GM23338 (cell line): ENCODE results near the gene DGLUCY. TPM values are rescaled to one million over a fixed set of nuclear protein-coding genes. Genes with fewer than 3 reads are reported as not detected.

Source experiments
- ATAC-seq: fragments of 200-7000 bp; cut with Tn5 transposase; 3 replicates; pipeline ENCODE4 v1.9.1; 2020
- DNase-seq: peaks from one replicate; pipeline ENCODE4 v3.0.0-alpha.2; 2015; ENCODE audit warnings: low spot score
- H2AFZ ChIP-seq: fragments of 200-600 bp; sonication (generic); 2 replicates; pipeline ENCODE4 v1.8.0; 2016; ENCODE audit warnings: antibody characterized with exemption, mild to moderate bottlenecking, moderate library complexity
- H3F3A ChIP-seq: fragments of 200-600 bp; sonication (generic); replicated peaks from 2 replicates; pipeline ENCODE4 v1.8.0; 2017; ENCODE audit warnings: antibody characterized with exemption, mixed run types, low read depth
- H3K27ac ChIP-seq: fragments of 200-600 bp; sonication (generic); 2 replicates; pipeline ENCODE4 v1.6.1; 2016; ENCODE audit warnings: low read depth
- H3K27me3 ChIP-seq: fragments of 200-600 bp; sonication (generic); 2 replicates; pipeline ENCODE4 v1.8.0; 2016; ENCODE audit warnings: mild to moderate bottlenecking, mixed run types, moderate library complexity; ENCODE audit not compliant: insufficient read depth
- H3K36me3 ChIP-seq: fragments of 200-600 bp; sonication (generic); 2 replicates; pipeline ENCODE4 v1.8.0; 2016; ENCODE audit warnings: mild to moderate bottlenecking; ENCODE audit not compliant: insufficient read depth
- H3K4me1 ChIP-seq: fragments of 200-600 bp; sonication (generic); 2 replicates; pipeline ENCODE4 v1.8.0; 2016; ENCODE audit warnings: mild to moderate bottlenecking, moderate library complexity; ENCODE audit not compliant: insufficient read depth
- H3K4me2 ChIP-seq: fragments of 200-600 bp; sonication (generic); 2 replicates; pipeline ENCODE4 v1.7.1; 2017; ENCODE audit warnings: mixed run types
- H3K4me3 ChIP-seq: fragments of 200-600 bp; sonication (generic); 2 replicates; pipeline ENCODE4 v1.6.1; 2016; ENCODE audit warnings: mixed run types
- H3K79me2 ChIP-seq: fragments of 200-600 bp; sonication (generic); replicated peaks from 2 replicates; pipeline ENCODE4 v1.8.0; 2017; ENCODE audit warnings: mild to moderate bottlenecking; ENCODE audit not compliant: insufficient read depth
- H3K9me2 ChIP-seq: fragments of 200-600 bp; sonication (generic); 2 replicates; pipeline ENCODE4 v1.8.0; 2017; ENCODE audit not compliant: insufficient read depth
- H4K20me1 ChIP-seq: fragments of 200-600 bp; sonication (generic); replicated peaks from 2 replicates; pipeline ENCODE4 v1.8.0; 2017; ENCODE audit warnings: mild to moderate bottlenecking; ENCODE audit not compliant: insufficient read depth
- H3K27ac Mint-ChIP-seq: 2 replicates; pipeline ENCODE4 v1.8.0; 2020; ENCODE audit warnings: inconsistent platforms, mild to moderate bottlenecking, moderate library complexity, mixed read lengths
- H3K27me3 Mint-ChIP-seq: 3 replicates; pipeline ENCODE4 v1.8.0; 2022; ENCODE audit warnings: low read depth, mild to moderate bottlenecking, moderate library complexity, mixed read lengths, inconsistent platforms; ENCODE audit not compliant: insufficient read depth, poor library complexity
- H3K36me3 Mint-ChIP-seq: 3 replicates; pipeline ENCODE4 v1.8.0; 2021; ENCODE audit warnings: low read depth, mild to moderate bottlenecking, inconsistent platforms, moderate library complexity, mixed read lengths
- H3K4me1 Mint-ChIP-seq: 3 replicates; pipeline ENCODE4 v1.8.0; 2020; ENCODE audit warnings: mild to moderate bottlenecking, inconsistent platforms, mixed read lengths
- H3K4me3 Mint-ChIP-seq: 3 replicates; pipeline ENCODE4 v1.8.0; 2021; ENCODE audit warnings: moderate library complexity, mild to moderate bottlenecking, inconsistent platforms, mixed read lengths
- H3K9me3 Mint-ChIP-seq: 3 replicates; pipeline ENCODE4 v1.8.0; 2020; ENCODE audit warnings: moderate library complexity, mild to moderate bottlenecking, inconsistent platforms, mixed read lengths
- CREB1 ChIP-seq: fragments of 250-450 bp; sonication (Bioruptor Pico); IDR thresholded peaks from 2 replicates; pipeline ENCODE4 v1.5.0; 2020; ENCODE audit warnings: low read depth, mild to moderate bottlenecking, moderate library complexity
- EZH2 ChIP-seq: fragments of 200-600 bp; sonication (generic); IDR thresholded peaks from one replicate; pipeline ENCODE4 v1.8.0; 2017; ENCODE audit warnings: antibody characterized with exemption, mild to moderate bottlenecking, low read depth; ENCODE audit not compliant: unreplicated experiment
- EZH2phosphoT487 ChIP-seq: fragments of 200-600 bp; sonication (generic); IDR thresholded peaks from one replicate; pipeline ENCODE4 v1.8.1; 2018; ENCODE audit warnings: antibody characterized with exemption; ENCODE audit not compliant: unreplicated experiment
- JUNB ChIP-seq: IDR thresholded peaks from one replicate; pipeline ENCODE4 v1.6.1; 2016; ENCODE audit warnings: antibody characterized with exemption; ENCODE audit not compliant: unreplicated experiment
- NANOG ChIP-seq: IDR thresholded peaks from 2 replicates; pipeline ENCODE4 v1.6.1; 2016; ENCODE audit warnings: antibody characterized with exemption, borderline replicate concordance
- POLR2AphosphoS5 ChIP-seq: IDR thresholded peaks from 2 replicates; pipeline ENCODE4 v1.6.1; 2016; ENCODE audit warnings: antibody characterized with exemption, low read depth
- STAT1 ChIP-seq: IDR thresholded peaks from one replicate; pipeline ENCODE4 v1.6.1; 2016; ENCODE audit warnings: antibody characterized with exemption; ENCODE audit not compliant: unreplicated experiment
- ZNF331 ChIP-seq: fragments of 250-450 bp; sonication (Bioruptor Pico); IDR thresholded peaks from 2 replicates; pipeline ENCODE4 v1.5.0; 2020; ENCODE audit warnings: low read depth, mild to moderate bottlenecking, moderate library complexity
- polyA plus RNA-seq: library from polyadenylated mRNA; unstranded; fragments of >200 nt; fragmentation: Nextera tagmentation; extraction: Ambion mirVana; gene quantifications from 2 replicates; pipeline ENCODE4 v1.2.1, GENCODE V29; 2016
- total RNA-seq: library from RNA; depleted of rRNA; stranded (reverse); fragments of >200 nt; shearing (Covaris generic); gene quantifications from 2 replicates; pipeline ENCODE4 v1.2.3, GENCODE V29; 2014
- TF ChIP-seq, protein P1 (sequence below): IDR thresholded peaks from one replicate; pipeline ENCODE4 v1.6.1; 2018; ENCODE audit warnings: antibody characterized with exemption; ENCODE audit not compliant: unreplicated experiment
- TF ChIP-seq, protein P2 (sequence below), 2 experiments: fragments of 200-600 bp in 1 of 2; sonication (generic) in 1 of 2; conservative IDR thresholded peaks; 2 replicates each; pipeline versions ENCODE4 v1.5.1 to v1.6.1; 2016 to 2017; ENCODE audit warnings: antibody characterized with exemption in 2 of 2, low read depth in 2 of 2, mild to moderate bottlenecking in 2 of 2, moderate library complexity in 1 of 2
- TF ChIP-seq, protein P3 (sequence below): IDR thresholded peaks from 2 replicates; pipeline ENCODE4 v1.6.1; 2016; ENCODE audit warnings: antibody characterized with exemption

DGLUCY gene
- total and polyA plus RNA-seq, 2 experiments from 2014 or later = 14.6 to 31.6 TPM

DNA sequence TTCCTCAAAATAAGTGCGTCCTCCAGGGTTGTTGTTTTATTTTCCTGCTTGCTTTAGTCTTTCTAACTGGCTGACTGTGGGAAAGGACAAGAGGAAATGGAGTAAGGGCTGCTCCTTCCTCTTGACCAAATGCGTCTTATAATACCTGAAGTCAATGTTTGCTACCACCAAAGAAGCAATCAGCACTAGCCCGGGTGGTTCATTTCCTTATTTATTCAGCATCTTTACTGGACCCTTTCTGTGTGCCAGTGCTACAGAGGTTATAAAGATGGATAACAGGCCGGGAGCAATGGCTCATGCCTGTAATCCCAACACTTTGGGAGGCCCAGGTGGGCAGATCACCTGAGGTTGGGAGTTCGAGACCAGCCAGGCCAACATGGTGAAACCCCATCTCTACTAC lies 38.3 kb upstream of the DGLUCY start:
- H4K20me1 ChIP-seq = no peaks in the 10 kb centered on the region
- H3K36me3 ChIP-seq = no peaks in the 10 kb centered on the region
- Mint-ChIP-seq H3K4me1 (peaks cover 4% of the 10 kb centered on the region), H3K27me3 (peaks cover 3% of the 10 kb centered on the region), H3K36me3 (no peaks in the 10 kb centered on the region), H3K9me3 (no peaks in the 10 kb centered on the region), H3K4me3 (no peak overlapping the region), H3K27ac (no peak overlapping the region)
- no peaks in the 10 kb centered on the region for H3K79me2 ChIP-seq
- no peaks in the 10 kb centered on the region for H3F3A ChIP-seq
- H3K4me1 ChIP-seq = no peaks in the 10 kb centered on the region
- H3K4me2 ChIP-seq = no peak overlapping the region
- DNase-seq (no peak), ATAC-seq (no peak)
- H3K4me3 ChIP-seq = no peak overlapping the region
- no peak overlapping the region for H3K27ac ChIP-seq
- no peaks in the 10 kb centered on the region for H3K9me2 ChIP-seq
- no peaks in the 10 kb centered on the region for H3K27me3 ChIP-seq
- TF ChIP-seq POLR2AphosphoS5 = no peak
- TF ChIP-seq, protein P1, sequence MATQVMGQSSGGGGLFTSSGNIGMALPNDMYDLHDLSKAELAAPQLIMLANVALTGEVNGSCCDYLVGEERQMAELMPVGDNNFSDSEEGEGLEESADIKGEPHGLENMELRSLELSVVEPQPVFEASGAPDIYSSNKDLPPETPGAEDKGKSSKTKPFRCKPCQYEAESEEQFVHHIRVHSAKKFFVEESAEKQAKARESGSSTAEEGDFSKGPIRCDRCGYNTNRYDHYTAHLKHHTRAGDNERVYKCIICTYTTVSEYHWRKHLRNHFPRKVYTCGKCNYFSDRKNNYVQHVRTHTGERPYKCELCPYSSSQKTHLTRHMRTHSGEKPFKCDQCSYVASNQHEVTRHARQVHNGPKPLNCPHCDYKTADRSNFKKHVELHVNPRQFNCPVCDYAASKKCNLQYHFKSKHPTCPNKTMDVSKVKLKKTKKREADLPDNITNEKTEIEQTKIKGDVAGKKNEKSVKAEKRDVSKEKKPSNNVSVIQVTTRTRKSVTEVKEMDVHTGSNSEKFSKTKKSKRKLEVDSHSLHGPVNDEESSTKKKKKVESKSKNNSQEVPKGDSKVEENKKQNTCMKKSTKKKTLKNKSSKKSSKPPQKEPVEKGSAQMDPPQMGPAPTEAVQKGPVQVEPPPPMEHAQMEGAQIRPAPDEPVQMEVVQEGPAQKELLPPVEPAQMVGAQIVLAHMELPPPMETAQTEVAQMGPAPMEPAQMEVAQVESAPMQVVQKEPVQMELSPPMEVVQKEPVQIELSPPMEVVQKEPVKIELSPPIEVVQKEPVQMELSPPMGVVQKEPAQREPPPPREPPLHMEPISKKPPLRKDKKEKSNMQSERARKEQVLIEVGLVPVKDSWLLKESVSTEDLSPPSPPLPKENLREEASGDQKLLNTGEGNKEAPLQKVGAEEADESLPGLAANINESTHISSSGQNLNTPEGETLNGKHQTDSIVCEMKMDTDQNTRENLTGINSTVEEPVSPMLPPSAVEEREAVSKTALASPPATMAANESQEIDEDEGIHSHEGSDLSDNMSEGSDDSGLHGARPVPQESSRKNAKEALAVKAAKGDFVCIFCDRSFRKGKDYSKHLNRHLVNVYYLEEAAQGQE = no peak
- no peak for TF ChIP-seq NANOG
- TF ChIP-seq, protein P2, sequence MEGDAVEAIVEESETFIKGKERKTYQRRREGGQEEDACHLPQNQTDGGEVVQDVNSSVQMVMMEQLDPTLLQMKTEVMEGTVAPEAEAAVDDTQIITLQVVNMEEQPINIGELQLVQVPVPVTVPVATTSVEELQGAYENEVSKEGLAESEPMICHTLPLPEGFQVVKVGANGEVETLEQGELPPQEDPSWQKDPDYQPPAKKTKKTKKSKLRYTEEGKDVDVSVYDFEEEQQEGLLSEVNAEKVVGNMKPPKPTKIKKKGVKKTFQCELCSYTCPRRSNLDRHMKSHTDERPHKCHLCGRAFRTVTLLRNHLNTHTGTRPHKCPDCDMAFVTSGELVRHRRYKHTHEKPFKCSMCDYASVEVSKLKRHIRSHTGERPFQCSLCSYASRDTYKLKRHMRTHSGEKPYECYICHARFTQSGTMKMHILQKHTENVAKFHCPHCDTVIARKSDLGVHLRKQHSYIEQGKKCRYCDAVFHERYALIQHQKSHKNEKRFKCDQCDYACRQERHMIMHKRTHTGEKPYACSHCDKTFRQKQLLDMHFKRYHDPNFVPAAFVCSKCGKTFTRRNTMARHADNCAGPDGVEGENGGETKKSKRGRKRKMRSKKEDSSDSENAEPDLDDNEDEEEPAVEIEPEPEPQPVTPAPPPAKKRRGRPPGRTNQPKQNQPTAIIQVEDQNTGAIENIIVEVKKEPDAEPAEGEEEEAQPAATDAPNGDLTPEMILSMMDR (conservative IDR thresholded peaks at IDR 0.05; ENCODE audit: low read depth in 2 of 2) = no peak
- no peak for TF ChIP-seq CREB1 (CRISPR knock-in tag)
- H2AFZ ChIP-seq = no peak overlapping the region

DNA sequence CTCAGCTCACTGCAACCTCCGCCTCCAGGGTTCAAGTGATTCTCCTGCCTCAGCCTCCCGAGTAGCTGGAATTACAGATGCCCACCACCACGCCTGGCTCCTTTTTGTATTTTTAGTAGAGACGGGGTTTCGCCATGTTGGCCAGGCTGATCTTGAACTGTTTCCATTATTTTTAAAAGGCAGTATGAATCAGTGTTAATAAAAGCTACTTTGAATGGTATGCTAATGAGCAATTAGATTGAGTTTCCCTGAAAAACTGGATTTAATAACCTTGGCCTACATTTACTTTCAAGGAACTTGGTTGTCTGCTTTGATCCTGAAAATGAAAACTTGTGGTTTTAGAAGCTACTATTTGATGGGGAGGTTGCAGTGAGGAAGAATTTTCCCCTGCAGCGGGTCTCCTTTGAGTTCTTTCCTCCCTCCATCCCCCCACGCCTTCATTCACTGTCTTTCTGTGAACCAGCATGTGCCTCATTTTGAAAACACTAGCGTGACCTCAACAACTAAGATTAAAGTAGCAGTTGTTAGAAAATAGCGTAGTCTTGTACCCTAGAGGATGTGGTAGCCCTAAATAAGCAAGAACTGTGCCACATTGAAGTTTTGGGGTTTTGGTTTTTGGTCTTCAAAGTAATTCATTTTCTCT lies 35.7 kb upstream of the DGLUCY start:
- H3K27ac Mint-ChIP-seq = no peak overlapping the region
- H3K27me3 Mint-ChIP-seq = peaks cover 5% of the 10 kb centered on the region
- TF ChIP-seq EZH2phosphoT487 = no peak
- TF ChIP-seq, protein P2 (conservative IDR thresholded peaks at IDR 0.05; ENCODE audit: low read depth in 2 of 2) = no peak
- no peak for TF ChIP-seq EZH2
- no peak for TF ChIP-seq CREB1 (CRISPR knock-in tag)
- TF ChIP-seq NANOG = no peak
- TF ChIP-seq JUNB = no peak
- no peak for TF ChIP-seq ZNF331 (CRISPR knock-in tag)
- no peak for TF ChIP-seq STAT1
- TF ChIP-seq POLR2AphosphoS5 = no peak
- TF ChIP-seq, protein P3, sequence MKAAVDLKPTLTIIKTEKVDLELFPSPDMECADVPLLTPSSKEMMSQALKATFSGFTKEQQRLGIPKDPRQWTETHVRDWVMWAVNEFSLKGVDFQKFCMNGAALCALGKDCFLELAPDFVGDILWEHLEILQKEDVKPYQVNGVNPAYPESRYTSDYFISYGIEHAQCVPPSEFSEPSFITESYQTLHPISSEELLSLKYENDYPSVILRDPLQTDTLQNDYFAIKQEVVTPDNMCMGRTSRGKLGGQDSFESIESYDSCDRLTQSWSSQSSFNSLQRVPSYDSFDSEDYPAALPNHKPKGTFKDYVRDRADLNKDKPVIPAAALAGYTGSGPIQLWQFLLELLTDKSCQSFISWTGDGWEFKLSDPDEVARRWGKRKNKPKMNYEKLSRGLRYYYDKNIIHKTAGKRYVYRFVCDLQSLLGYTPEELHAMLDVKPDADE = no peak

More for the DNA sequence above, 35.7 kb upstream of the DGLUCY start:
- Mint-ChIP-seq H3K4me3 (no peak overlapping the region), H3K9me3 (no peaks in the 10 kb centered on the region; the same call in 2 of the 3 replicates), H3K4me1 (peaks cover 4% of the 10 kb centered on the region), H3K36me3 (no peaks in the 10 kb centered on the region)
- H3F3A ChIP-seq = no peaks in the 10 kb centered on the region
- no peaks in the 10 kb centered on the region for H3K9me2 ChIP-seq
- H3K4me3 ChIP-seq = no peak overlapping the region
- H3K36me3 ChIP-seq = no peaks in the 10 kb centered on the region
- peak overlapping the region; percentile 87; the same call in 1 of the 2 replicates for H2AFZ ChIP-seq
- no peak for ATAC-seq
- no peaks in the 10 kb centered on the region for H3K4me1 ChIP-seq
- no peaks in the 10 kb centered on the region for H3K27me3 ChIP-seq
- H4K20me1 ChIP-seq = no peaks in the 10 kb centered on the region
- no peak overlapping the region; the same call in 1 of the 2 replicates for H3K4me2 ChIP-seq
- H3K27ac ChIP-seq = no peak overlapping the region
- DNase-seq = no peak
- no peaks in the 10 kb centered on the region for H3K79me2 ChIP-seq
